Mammary epithelial cell (primary cell): ENCODE data around the gene NCOA3.

Source experiments
- CTCF ChIP-seq, 2 donors: IDR thresholded peaks in 1 of 2; conservative IDR thresholded peaks in 1 of 2; 2 replicates each; pipeline ENCODE4 v1.5.1; 2011 to 2012; ENCODE audit warnings: inconsistent platforms in 2 of 2, low read length in 2 of 2, mild to moderate bottlenecking in 2 of 2, control low read depth in 1 of 2, low read depth in 1 of 2; ENCODE audit not compliant: insufficient read depth in 1 of 2; ENCODE audit errors: extremely low read depth in 1 of 2
- EZH2 ChIP-seq: IDR thresholded peaks from 2 replicates; pipeline ENCODE4 v1.6.1; 2012; ENCODE audit warnings: low read length, inconsistent platforms, borderline replicate concordance

GRCh38 chr20:47627540-47627939 is 125.9 kb downstream of the NCOA3 start:
- no peak for TF ChIP-seq CTCF (conservative IDR thresholded peaks at IDR 0.05 in 1 of 2, IDR thresholded peaks at IDR 0.05 in 1 of 2; ENCODE audit: extremely low read depth in 1 of 2, insufficient read depth in 1 of 2, low read depth in 1 of 2, low read length in 2 of 2)
- no peak for TF ChIP-seq EZH2
